Duodenal mucosa (tissue), 2 donors: ENCODE data around the gene USP15.

Source experiments
- H3K27ac ChIP-seq: one replicate; pipeline ENCODE4 v1.7.0; 2013; ENCODE audit warnings: low read depth, low read length
- H3K27me3 ChIP-seq, 2 donors: one replicate each; pipeline ENCODE4 v1.7.0; 2013; ENCODE audit warnings: low read length in 2 of 2, control low read depth in 1 of 2; ENCODE audit not compliant: insufficient read depth in 2 of 2, control insufficient read depth in 1 of 2
- H3K36me3 ChIP-seq, 2 donors: one replicate each; pipeline ENCODE4 v1.7.0; 2013; ENCODE audit warnings: low read length in 2 of 2, control low read depth in 1 of 2; ENCODE audit not compliant: insufficient read depth in 2 of 2, control insufficient read depth in 1 of 2
- H3K4me1 ChIP-seq, 2 donors: one replicate each; pipeline ENCODE4 v1.7.0; 2013; ENCODE audit warnings: low read length in 2 of 2, control low read depth in 1 of 2; ENCODE audit not compliant: insufficient read depth in 2 of 2, control insufficient read depth in 1 of 2
- H3K4me3 ChIP-seq, 2 donors: one replicate each; pipeline ENCODE4 v1.7.0; 2013; ENCODE audit warnings: low read length in 2 of 2, low read depth in 1 of 2
- H3K9ac ChIP-seq, 2 donors: one replicate each; pipeline ENCODE4 v1.7.0; 2013; ENCODE audit warnings: low read length in 2 of 2, low read depth in 1 of 2
- H3K9me3 ChIP-seq, 2 donors: one replicate each; pipeline ENCODE4 v1.7.0; 2013; ENCODE audit warnings: low read length in 2 of 2, control low read depth in 1 of 2; ENCODE audit not compliant: control insufficient read depth in 1 of 2

The USP15 gene

GRCh38 chr12:62313727-62314380 lies 53.6 kb downstream of the USP15 start:
- Histone ChIP-seq H3K4me3 (no peak overlapping the region), H3K9me3 (no peaks in the 10 kb centered on the region), H3K27ac (no peak overlapping the region), H3K4me1 (no peaks in the 10 kb centered on the region), H3K9ac (no peak overlapping the region), H3K36me3 (peaks cover 0 to 6% of the 10 kb centered on the region in 2 donors), H3K27me3 (no peaks in the 10 kb centered on the region)

GRCh38 chr12:62317017-62317416 lies 56.8 kb downstream of the USP15 start:
- peaks cover 0 to 14% of the 10 kb centered on the region in 2 donors for H3K36me3 ChIP-seq
- no peak overlapping the region for H3K4me3 ChIP-seq
- no peaks in the 10 kb centered on the region for H3K4me1 ChIP-seq
- no peak overlapping the region for H3K27ac ChIP-seq
- H3K9ac ChIP-seq, result no peak overlapping the region
- no peaks in the 10 kb centered on the region for H3K9me3 ChIP-seq
- H3K27me3 ChIP-seq, result no peaks in the 10 kb centered on the region

- Histone ChIP-seq H3K27ac (no peak overlapping the region), H3K9ac (no peak overlapping the region), H3K4me3 (no peak overlapping the region), H3K36me3 (peaks cover 0 to 22% of the 10 kb centered on the region in 2 donors), H3K9me3 (no peaks in the 10 kb centered on the region), H3K27me3 (no peaks in the 10 kb centered on the region), H3K4me1 (no peaks in the 10 kb centered on the region)
These were observed 58.9 kb downstream of the USP15 start for GRCh38 chr12:62319058-62319457.

- no peaks in the 10 kb centered on the region for H3K27me3 ChIP-seq
- H3K9me3 ChIP-seq, result no peaks in the 10 kb centered on the region
- H3K4me3 ChIP-seq, result no peak overlapping the region
- no peak overlapping the region for H3K27ac ChIP-seq
- no peaks in the 10 kb centered on the region for H3K4me1 ChIP-seq
- H3K36me3 ChIP-seq, result peaks cover 0 to 22% of the 10 kb centered on the region in 2 donors
- H3K9ac ChIP-seq, result no peak overlapping the region
These were observed 59.9 kb downstream of the USP15 start for GRCh38 chr12:62320054-62320453.

GRCh38 chr12:62323386-62323785 lies 63.2 kb downstream of the USP15 start:
- no peaks in the 10 kb centered on the region for H3K4me1 ChIP-seq
- no peaks in the 10 kb centered on the region for H3K9me3 ChIP-seq
- no peak overlapping the region for H3K27ac ChIP-seq
- no peak overlapping the region for H3K4me3 ChIP-seq
- no peak overlapping the region for H3K9ac ChIP-seq
- peaks cover 0 to 16% of the 10 kb centered on the region in 2 donors for H3K36me3 ChIP-seq
- no peaks in the 10 kb centered on the region for H3K27me3 ChIP-seq

GRCh38 chr12:62328296-62328921 lies 68.2 kb downstream of the USP15 start:
- no peaks in the 10 kb centered on the region for H3K36me3 ChIP-seq

GRCh38 chr12:62331306-62331705 lies 71.1 kb downstream of the USP15 start:
- H3K27ac ChIP-seq, result no peak overlapping the region
- no peaks in the 10 kb centered on the region for H3K27me3 ChIP-seq
- peaks cover 0 to 5% of the 10 kb centered on the region in 2 donors for H3K36me3 ChIP-seq
- no peak overlapping the region for H3K9ac ChIP-seq
- no peak overlapping the region for H3K4me3 ChIP-seq
- H3K4me1 ChIP-seq, result no peaks in the 10 kb centered on the region
- no peaks in the 10 kb centered on the region for H3K9me3 ChIP-seq

More at GRCh38 chr12:62328296-62328921, 68.2 kb downstream of the USP15 start:
- no peaks in the 10 kb centered on the region for H3K9me3 ChIP-seq
- H3K27me3 ChIP-seq, result no peaks in the 10 kb centered on the region
- H3K9ac ChIP-seq, result no peak overlapping the region
- H3K4me3 ChIP-seq, result no peak overlapping the region
- no peak overlapping the region for H3K27ac ChIP-seq
- no peaks in the 10 kb centered on the region for H3K4me1 ChIP-seq

- H3K9ac ChIP-seq, result no peak overlapping the region
- peaks cover 0 to 8% of the 10 kb centered on the region in 2 donors for H3K36me3 ChIP-seq
- no peaks in the 10 kb centered on the region for H3K9me3 ChIP-seq
- H3K27me3 ChIP-seq, result no peaks in the 10 kb centered on the region
- no peaks in the 10 kb centered on the region for H3K4me1 ChIP-seq
- no peak overlapping the region for H3K4me3 ChIP-seq
- H3K27ac ChIP-seq, result no peak overlapping the region
These were observed 72.4 kb downstream of the USP15 start for GRCh38 chr12:62332598-62332997.

- Histone ChIP-seq H3K27ac (no peak overlapping the region), H3K27me3 (no peaks in the 10 kb centered on the region), H3K36me3 (peaks cover 0 to 8% of the 10 kb centered on the region in 2 donors), H3K4me1 (no peaks in the 10 kb centered on the region), H3K4me3 (no peak overlapping the region), H3K9me3 (no peaks in the 10 kb centered on the region), H3K9ac (no peak overlapping the region)
These were observed 74.9 kb downstream of the USP15 start for GRCh38 chr12:62335057-62335456.

- peaks cover 0 to 8% of the 10 kb centered on the region in 2 donors for H3K36me3 ChIP-seq
- H3K4me1 ChIP-seq, result no peaks in the 10 kb centered on the region
- no peak overlapping the region for H3K4me3 ChIP-seq
- no peak overlapping the region for H3K27ac ChIP-seq
- no peak overlapping the region for H3K9ac ChIP-seq
- no peaks in the 10 kb centered on the region for H3K9me3 ChIP-seq
- H3K27me3 ChIP-seq, result no peaks in the 10 kb centered on the region
These were observed 75.6 kb downstream of the USP15 start for GRCh38 chr12:62335796-62336195.
